ENCODE data around the gene LIPT2. TPM values are rescaled to one million over a fixed set of nuclear protein-coding genes. Genes with fewer than 3 reads are reported as not detected.

The LIPT2 gene
- total and polyA plus RNA-seq, 10 of the 15 experiments (the other 5 are each of a cell fraction or from before 2014, with no cell fraction given), result 0.69 to 7.5 (median 3.8) TPM

DNA sequence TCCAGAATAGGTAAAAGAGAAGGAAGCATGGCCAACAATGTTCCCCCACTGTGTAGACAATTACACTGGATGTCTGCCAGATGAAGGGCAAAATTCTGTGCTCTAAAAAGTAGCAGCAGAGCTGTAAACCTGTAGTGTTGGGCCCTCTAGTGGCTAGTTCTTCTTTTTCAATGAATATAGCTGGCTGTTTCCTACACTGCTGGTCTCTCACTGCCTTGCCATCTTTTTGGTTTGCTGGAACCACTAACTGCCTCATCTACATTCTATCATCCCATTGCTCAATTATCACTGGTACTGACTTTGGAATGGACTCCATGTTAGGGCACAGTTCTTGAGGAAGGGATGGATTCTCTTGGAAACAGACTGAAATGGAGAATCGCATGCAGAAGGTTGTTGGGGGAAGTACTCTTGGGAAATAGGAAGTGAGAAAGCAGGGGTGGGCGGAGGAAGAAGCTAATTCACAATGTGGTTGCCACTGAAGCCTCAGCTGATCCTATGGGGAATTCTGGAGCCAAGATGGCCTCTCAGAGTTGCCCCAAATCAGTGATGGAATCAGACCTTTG, 44.1 kb downstream of the LIPT2 start (continued):
- 0 out of 3 replicates have a peak, but pooled peaks of 1 of the 2 experiments have one; percentile 10 for TF ChIP-seq EGR1 (IDR thresholded peaks at IDR 0.05; ENCODE audit: borderline replicate concordance in 1 of 2, low read depth in 2 of 2, low read length in 2 of 2)
- no peak for TF ChIP-seq ZBED1 (IDR thresholded peaks at IDR 0.05; ENCODE audit: borderline replicate concordance)
- TF ChIP-seq LARP7 (IDR thresholded peaks at IDR 0.05), result no peak
- TF ChIP-seq EP300 (IDR thresholded peaks at IDR 0.05; ENCODE audit: borderline replicate concordance in 1 of 2, control insufficient read depth in 1 of 2, low read depth in 2 of 2, low read length in 2 of 2), result no peak
- TF ChIP-seq NFIC (IDR thresholded peaks at IDR 0.05; ENCODE audit: low read depth, low read length), result no peak
- no peak for TF ChIP-seq MYB (IDR thresholded peaks at IDR 0.05; ENCODE audit: borderline replicate concordance, low read depth, low read length)
- TF ChIP-seq IRF5 (IDR thresholded peaks at IDR 0.05; ENCODE audit: borderline replicate concordance), result no peak
- peak in 1 of 2 experiments; percentile 49; a peak in 1 of 4 replicates for TF ChIP-seq ETV6 (conservative IDR thresholded peaks at IDR 0.05 in 1 of 2, IDR thresholded peaks at IDR 0.05 in 1 of 2; ENCODE audit: borderline replicate concordance in 1 of 2, low read depth in 1 of 2)
- no peak for TF ChIP-seq E2F8 (IDR thresholded peaks at IDR 0.05; ENCODE audit: low read depth, partially characterized antibody)
- TF ChIP-seq BCL11A (IDR thresholded peaks at IDR 0.05; ENCODE audit: low read depth, low read length), result 0 out of 2 replicates have a peak, but pooled peaks have one; percentile 7
- TF ChIP-seq MEF2B (IDR thresholded peaks at IDR 0.05; ENCODE audit: partially characterized antibody, poor library complexity, severe bottlenecking), result no peak
- no peak for TF ChIP-seq SMAD1 (IDR thresholded peaks at IDR 0.05; ENCODE audit: low read depth, partially characterized antibody)
- TF ChIP-seq, protein P1, sequence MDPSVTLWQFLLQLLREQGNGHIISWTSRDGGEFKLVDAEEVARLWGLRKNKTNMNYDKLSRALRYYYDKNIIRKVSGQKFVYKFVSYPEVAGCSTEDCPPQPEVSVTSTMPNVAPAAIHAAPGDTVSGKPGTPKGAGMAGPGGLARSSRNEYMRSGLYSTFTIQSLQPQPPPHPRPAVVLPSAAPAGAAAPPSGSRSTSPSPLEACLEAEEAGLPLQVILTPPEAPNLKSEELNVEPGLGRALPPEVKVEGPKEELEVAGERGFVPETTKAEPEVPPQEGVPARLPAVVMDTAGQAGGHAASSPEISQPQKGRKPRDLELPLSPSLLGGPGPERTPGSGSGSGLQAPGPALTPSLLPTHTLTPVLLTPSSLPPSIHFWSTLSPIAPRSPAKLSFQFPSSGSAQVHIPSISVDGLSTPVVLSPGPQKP (IDR thresholded peaks at IDR 0.05; ENCODE audit: low read depth, low read length), result no peak
- TF ChIP-seq SMC3 (IDR thresholded peaks at IDR 0.05; ENCODE audit: borderline replicate concordance, low read length), result peak; percentile 73; the same call in 1 of the 2 replicates
- no peak for TF ChIP-seq BCL3 (IDR thresholded peaks at IDR 0.05; ENCODE audit: borderline replicate concordance, insufficient read depth, low read depth, low read length, poor library complexity, severe bottlenecking)
- no peak for TF ChIP-seq BACH1 (IDR thresholded peaks at IDR 0.05; ENCODE audit: borderline replicate concordance)
- no peak for TF ChIP-seq NFYA (IDR thresholded peaks at IDR 0.05; ENCODE audit: borderline replicate concordance, low read depth, low read length)
- no peak for TF ChIP-seq RB1 (IDR thresholded peaks at IDR 0.05; ENCODE audit: borderline replicate concordance)
- TF ChIP-seq PML (IDR thresholded peaks at IDR 0.05; ENCODE audit: low read length), result no peak

Measured in GM12878 (cell line).